Prostate gland (tissue), 2 donors: ENCODE measurements around the gene MAP2K1. TPM values are rescaled to one million over a fixed set of nuclear protein-coding genes. Genes with fewer than 3 reads are reported as not detected.

ENCODE experiments used
- DNase-seq: peaks from one replicate; pipeline ENCODE4 v3.0.0-alpha.2; 2019; ENCODE audit warnings: low spot score
- H3K27ac ChIP-seq, 2 donors: fragments of 200-600 bp; sonication (generic); 2 replicates each; pipeline ENCODE4 v1.5.1; 2017 to 2019
- H3K27me3 ChIP-seq: fragments of 200-600 bp; sonication (generic); replicated peaks from 2 replicates; pipeline ENCODE4 v1.5.1; 2019; ENCODE audit not compliant: insufficient read depth
- H3K36me3 ChIP-seq, 2 donors: fragments of 200-600 bp; sonication (generic); 1 replicate in 1 of 2; 2 replicates in 1 of 2; pipeline versions ENCODE4 v1.5.1 to v1.8.1; 2017 to 2019
- H3K4me1 ChIP-seq: fragments of 200-600 bp; sonication (generic); replicated peaks from 2 replicates; pipeline ENCODE4 v1.5.1; 2019
- H3K4me3 ChIP-seq, 2 donors: fragments of 200-600 bp; sonication (generic); 2 replicates each; pipeline ENCODE4 v1.5.1; 2017 to 2019
- H3K9me3 ChIP-seq: fragments of 200-600 bp; sonication (generic); 2 replicates; pipeline ENCODE4 v1.5.1; 2017
- CTCF ChIP-seq, 4 experiments: fragments of 200-600 bp in 2 of 4; fragments of 450-650 bp in 2 of 4; sonication (generic) in 2 of 4; IDR thresholded peaks; 1 replicate in 3 of 4; 2 replicates in 1 of 4; pipeline ENCODE4 v1.5.1; 2016 to 2019; ENCODE audit warnings: antibody characterized with exemption in 4 of 4, mild to moderate bottlenecking in 2 of 4, moderate library complexity in 2 of 4
- POLR2A ChIP-seq: fragments of 450-650 bp; IDR thresholded peaks from one replicate; pipeline ENCODE4 v1.6.1; 2016; ENCODE audit warnings: antibody characterized with exemption, mild to moderate bottlenecking
- POLR2AphosphoS5 ChIP-seq: sonication (generic); formaldehyde crosslinking; IDR thresholded peaks from one replicate; pipeline ENCODE4 v1.6.1; 2017; ENCODE audit warnings: antibody characterized with exemption
- WGBS: methylation state at CpG from one replicate; pipeline ENCODE4 v1.1.5; 2018; 5-methylcytosine and 5-hydroxymethylcytosine counted together
- intact Hi-C: fragments of 100-400 bp; cut with DNase I; formaldehyde crosslinking; loops from one replicate; pipeline ENCODE4 v1.14.2; 2022
- total RNA-seq, 2 donors: library from RNA; depleted of rRNA; stranded (reverse); fragments of >200 nt; gene quantifications; one replicate each; pipeline ENCODE4 v1.1.0, GENCODE V29; 2016

Gene MAP2K1
- total RNA-seq, 2 donors from 2014 or later, result 28.0 to 29.0 TPM

GRCh38 chr15:66484539-66485112 is 97.9 kb downstream of the MAP2K1 start:
- intact Hi-C loops, result no loop called here
- Histone ChIP-seq H3K27me3 (no peaks in the 10 kb centered on the region), H3K27ac (no peak overlapping the region), H3K4me3 (no peak overlapping the region), H3K9me3 (no peaks in the 10 kb centered on the region), H3K4me1 (no peaks in the 10 kb centered on the region), H3K36me3 (no peaks in the 10 kb centered on the region)
- TF ChIP-seq POLR2AphosphoS5 (no peak), CTCF (IDR thresholded peaks at IDR 0.05) (no peak), POLR2A (no peak)
- DNase-seq, result no peak
- 90% methylated on average over 5 of the region's 5 CpGs for WGBS

DNA sequence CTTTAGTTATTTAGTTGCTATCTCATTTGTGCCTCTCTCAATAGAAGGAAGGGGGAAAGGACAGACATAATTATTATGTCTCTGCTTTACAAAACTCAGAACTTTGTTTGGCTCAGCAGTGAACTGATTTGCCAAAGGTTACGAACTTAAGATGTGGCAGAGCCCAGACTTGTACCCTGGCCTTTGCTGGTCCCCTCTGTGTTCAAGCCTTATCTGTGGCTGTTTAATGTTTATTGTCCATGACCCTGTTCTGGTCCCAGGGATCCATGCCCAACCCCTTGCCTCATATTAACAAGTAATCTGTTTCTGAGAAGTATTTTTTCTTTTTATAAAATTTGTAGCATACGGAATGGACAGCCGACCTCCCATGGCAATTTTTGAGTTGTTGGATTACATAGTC is 100.2 kb downstream of the MAP2K1 start:
- Histone ChIP-seq H3K27ac (no peak overlapping the region), H3K27me3 (no peaks in the 10 kb centered on the region), H3K4me1 (no peaks in the 10 kb centered on the region), H3K36me3 (no peaks in the 10 kb centered on the region), H3K9me3 (no peaks in the 10 kb centered on the region), H3K4me3 (no peak overlapping the region)
- intact Hi-C loops, result no loop called here
- TF ChIP-seq CTCF (IDR thresholded peaks at IDR 0.05) (no peak), POLR2A (no peak), POLR2AphosphoS5 (no peak)
- WGBS, result 97% methylated on average over 3 of the region's 3 CpGs
- DNase-seq, result no peak

GRCh38 chr15:66488525-66488924 is 101.8 kb downstream of the MAP2K1 start:
- Histone ChIP-seq H3K27me3 (no peaks in the 10 kb centered on the region), H3K9me3 (no peaks in the 10 kb centered on the region), H3K4me1 (no peaks in the 10 kb centered on the region), H3K4me3 (no peak overlapping the region), H3K36me3 (no peaks in the 10 kb centered on the region), H3K27ac (no peak overlapping the region)
- TF ChIP-seq CTCF (IDR thresholded peaks at IDR 0.05) (no peak), POLR2AphosphoS5 (no peak), POLR2A (no peak)
- intact Hi-C loops, result no loop called here
- 78% methylated on average over 5 of the region's 5 CpGs for WGBS
- DNase-seq, result no peak

- intact Hi-C loops, result no loop called here
- Histone ChIP-seq H3K4me3 (no peak overlapping the region), H3K27ac (no peak overlapping the region), H3K36me3 (no peaks in the 10 kb centered on the region), H3K9me3 (no peaks in the 10 kb centered on the region), H3K27me3 (no peaks in the 10 kb centered on the region), H3K4me1 (no peaks in the 10 kb centered on the region)
- TF ChIP-seq CTCF (IDR thresholded peaks at IDR 0.05), result no peak
- WGBS, result 68% methylated on average over 6 of the region's 6 CpGs
- DNase-seq, result no peak
These were observed 102.6 kb downstream of the MAP2K1 start for GRCh38 chr15:66489179-66489791.

GRCh38 chr15:66491846-66492245 is 105.1 kb downstream of the MAP2K1 start:
- no peak overlapping the region for H3K27ac ChIP-seq
- WGBS, result 83% methylated on average over 3 of the region's 3 CpGs
- peaks cover 3% of the 10 kb centered on the region for H3K4me1 ChIP-seq
- no peak for DNase-seq
- no peak overlapping the region for H3K4me3 ChIP-seq
- TF ChIP-seq POLR2A (no peak), POLR2AphosphoS5 (no peak), CTCF (IDR thresholded peaks at IDR 0.05) (no peak)
- no peaks in the 10 kb centered on the region for H3K27me3 ChIP-seq
- intact Hi-C loops, result no loop called here
- H3K9me3 ChIP-seq, result no peaks in the 10 kb centered on the region
- H3K36me3 ChIP-seq, result no peaks in the 10 kb centered on the region
